GM23338 (cell line): ENCODE measurements around the gene IKBKG. TPM values are rescaled to one million over a fixed set of nuclear protein-coding genes. Genes with fewer than 3 reads are reported as not detected.

ENCODE experiments used
- ATAC-seq: fragments of 200-7000 bp; cut with Tn5 transposase; 3 replicates; pipeline ENCODE4 v1.9.1; 2020
- DNase-seq: peaks from one replicate; pipeline ENCODE4 v3.0.0-alpha.2; 2015; ENCODE audit warnings: low spot score
- H2AFZ ChIP-seq: fragments of 200-600 bp; sonication (generic); 2 replicates; pipeline ENCODE4 v1.8.0; 2016; ENCODE audit warnings: antibody characterized with exemption, mild to moderate bottlenecking, moderate library complexity
- H3F3A ChIP-seq: fragments of 200-600 bp; sonication (generic); replicated peaks from 2 replicates; pipeline ENCODE4 v1.8.0; 2017; ENCODE audit warnings: antibody characterized with exemption, mixed run types, low read depth
- H3K27ac ChIP-seq: fragments of 200-600 bp; sonication (generic); 2 replicates; pipeline ENCODE4 v1.6.1; 2016; ENCODE audit warnings: low read depth
- H3K27me3 ChIP-seq: fragments of 200-600 bp; sonication (generic); 2 replicates; pipeline ENCODE4 v1.8.0; 2016; ENCODE audit warnings: mild to moderate bottlenecking, mixed run types, moderate library complexity; ENCODE audit not compliant: insufficient read depth
- H3K36me3 ChIP-seq: fragments of 200-600 bp; sonication (generic); 2 replicates; pipeline ENCODE4 v1.8.0; 2016; ENCODE audit warnings: mild to moderate bottlenecking; ENCODE audit not compliant: insufficient read depth
- H3K4me1 ChIP-seq: fragments of 200-600 bp; sonication (generic); 2 replicates; pipeline ENCODE4 v1.8.0; 2016; ENCODE audit warnings: mild to moderate bottlenecking, moderate library complexity; ENCODE audit not compliant: insufficient read depth
- H3K4me2 ChIP-seq: fragments of 200-600 bp; sonication (generic); 2 replicates; pipeline ENCODE4 v1.7.1; 2017; ENCODE audit warnings: mixed run types
- H3K4me3 ChIP-seq: fragments of 200-600 bp; sonication (generic); 2 replicates; pipeline ENCODE4 v1.6.1; 2016; ENCODE audit warnings: mixed run types
- H3K79me2 ChIP-seq: fragments of 200-600 bp; sonication (generic); replicated peaks from 2 replicates; pipeline ENCODE4 v1.8.0; 2017; ENCODE audit warnings: mild to moderate bottlenecking; ENCODE audit not compliant: insufficient read depth
- H3K9me2 ChIP-seq: fragments of 200-600 bp; sonication (generic); 2 replicates; pipeline ENCODE4 v1.8.0; 2017; ENCODE audit not compliant: insufficient read depth
- H4K20me1 ChIP-seq: fragments of 200-600 bp; sonication (generic); replicated peaks from 2 replicates; pipeline ENCODE4 v1.8.0; 2017; ENCODE audit warnings: mild to moderate bottlenecking; ENCODE audit not compliant: insufficient read depth
- H3K27ac Mint-ChIP-seq: 2 replicates; pipeline ENCODE4 v1.8.0; 2020; ENCODE audit warnings: inconsistent platforms, mild to moderate bottlenecking, moderate library complexity, mixed read lengths
- H3K27me3 Mint-ChIP-seq: 3 replicates; pipeline ENCODE4 v1.8.0; 2022; ENCODE audit warnings: low read depth, mild to moderate bottlenecking, moderate library complexity, mixed read lengths, inconsistent platforms; ENCODE audit not compliant: insufficient read depth, poor library complexity
- H3K36me3 Mint-ChIP-seq: 3 replicates; pipeline ENCODE4 v1.8.0; 2021; ENCODE audit warnings: low read depth, mild to moderate bottlenecking, inconsistent platforms, moderate library complexity, mixed read lengths
- H3K4me1 Mint-ChIP-seq: 3 replicates; pipeline ENCODE4 v1.8.0; 2020; ENCODE audit warnings: mild to moderate bottlenecking, inconsistent platforms, mixed read lengths
- H3K4me3 Mint-ChIP-seq: 3 replicates; pipeline ENCODE4 v1.8.0; 2021; ENCODE audit warnings: moderate library complexity, mild to moderate bottlenecking, inconsistent platforms, mixed read lengths
- H3K9me3 Mint-ChIP-seq: 3 replicates; pipeline ENCODE4 v1.8.0; 2020; ENCODE audit warnings: moderate library complexity, mild to moderate bottlenecking, inconsistent platforms, mixed read lengths
- CREB1 ChIP-seq: fragments of 250-450 bp; sonication (Bioruptor Pico); IDR thresholded peaks from 2 replicates; pipeline ENCODE4 v1.5.0; 2020; ENCODE audit warnings: low read depth, mild to moderate bottlenecking, moderate library complexity
- CTCF ChIP-seq, 2 experiments: fragments of 200-600 bp in 1 of 2; sonication (generic) in 1 of 2; conservative IDR thresholded peaks; 2 replicates each; pipeline versions ENCODE4 v1.5.1 to v1.6.1; 2016 to 2017; ENCODE audit warnings: antibody characterized with exemption in 2 of 2, low read depth in 2 of 2, mild to moderate bottlenecking in 2 of 2, moderate library complexity in 1 of 2
- ETS1 ChIP-seq: IDR thresholded peaks from 2 replicates; pipeline ENCODE4 v1.6.1; 2016; ENCODE audit warnings: antibody characterized with exemption
- EZH2 ChIP-seq: fragments of 200-600 bp; sonication (generic); IDR thresholded peaks from one replicate; pipeline ENCODE4 v1.8.0; 2017; ENCODE audit warnings: antibody characterized with exemption, mild to moderate bottlenecking, low read depth; ENCODE audit not compliant: unreplicated experiment
- EZH2phosphoT487 ChIP-seq: fragments of 200-600 bp; sonication (generic); IDR thresholded peaks from one replicate; pipeline ENCODE4 v1.8.1; 2018; ENCODE audit warnings: antibody characterized with exemption; ENCODE audit not compliant: unreplicated experiment
- NANOG ChIP-seq: IDR thresholded peaks from 2 replicates; pipeline ENCODE4 v1.6.1; 2016; ENCODE audit warnings: antibody characterized with exemption, borderline replicate concordance
- POLR2AphosphoS5 ChIP-seq: IDR thresholded peaks from 2 replicates; pipeline ENCODE4 v1.6.1; 2016; ENCODE audit warnings: antibody characterized with exemption, low read depth
- REST ChIP-seq: IDR thresholded peaks from one replicate; pipeline ENCODE4 v1.6.1; 2018; ENCODE audit warnings: antibody characterized with exemption; ENCODE audit not compliant: unreplicated experiment
- STAT1 ChIP-seq: IDR thresholded peaks from one replicate; pipeline ENCODE4 v1.6.1; 2016; ENCODE audit warnings: antibody characterized with exemption; ENCODE audit not compliant: unreplicated experiment
- ZNF114 ChIP-seq: fragments of 250-450 bp; sonication (Bioruptor Pico); IDR thresholded peaks from 2 replicates; pipeline ENCODE4 v1.5.0; 2020; ENCODE audit warnings: mild to moderate bottlenecking, moderate library complexity
- ZNF331 ChIP-seq: fragments of 250-450 bp; sonication (Bioruptor Pico); IDR thresholded peaks from 2 replicates; pipeline ENCODE4 v1.5.0; 2020; ENCODE audit warnings: low read depth, mild to moderate bottlenecking, moderate library complexity
- ZNF462 ChIP-seq: fragments of 250-450 bp; sonication (Bioruptor Pico); IDR thresholded peaks from 2 replicates; pipeline ENCODE4 v1.5.0; 2020; ENCODE audit warnings: mild to moderate bottlenecking, moderate library complexity
- polyA plus RNA-seq: library from polyadenylated mRNA; unstranded; fragments of >200 nt; fragmentation: Nextera tagmentation; extraction: Ambion mirVana; gene quantifications from 2 replicates; pipeline ENCODE4 v1.2.1, GENCODE V29; 2016
- total RNA-seq: library from RNA; depleted of rRNA; stranded (reverse); fragments of >200 nt; shearing (Covaris generic); gene quantifications from 2 replicates; pipeline ENCODE4 v1.2.3, GENCODE V29; 2014

The IKBKG gene
- total and polyA plus RNA-seq, 2 experiments from 2014 or later, result 11.5 to 14.9 TPM

GRCh38 chrX:154505734-154506133 lies 41.7 kb upstream of the IKBKG start:
- no peaks in the 10 kb centered on the region for H3K9me2 ChIP-seq
- H3K4me1 ChIP-seq, result no peaks in the 10 kb centered on the region
- DNase-seq (no peak), ATAC-seq (no peak)
- Mint-ChIP-seq H3K36me3 (peaks cover 13% of the 10 kb centered on the region; the same call in 2 of the 3 replicates), H3K27ac (no peak overlapping the region), H3K4me3 (no peak overlapping the region), H3K9me3 (no peaks in the 10 kb centered on the region), H3K27me3 (no peaks in the 10 kb centered on the region), H3K4me1 (no peaks in the 10 kb centered on the region)
- H4K20me1 ChIP-seq, result no peaks in the 10 kb centered on the region
- no peaks in the 10 kb centered on the region for H3K36me3 ChIP-seq
- no peak overlapping the region for H2AFZ ChIP-seq
- no peaks in the 10 kb centered on the region for H3F3A ChIP-seq
- TF ChIP-seq NANOG (no peak), CTCF (conservative IDR thresholded peaks at IDR 0.05; ENCODE audit: low read depth in 2 of 2) (no peak), EZH2 (no peak), CREB1 (CRISPR knock-in tag) (no peak), POLR2AphosphoS5 (no peak), ZNF114 (no peak), EZH2phosphoT487 (no peak), STAT1 (no peak), ZNF331 (no peak), REST (no peak), ETS1 (no peak), ZNF462 (no peak)
- H3K27me3 ChIP-seq, result no peaks in the 10 kb centered on the region
- no peaks in the 10 kb centered on the region for H3K79me2 ChIP-seq
- H3K4me3 ChIP-seq, result no peak overlapping the region
- no peak overlapping the region for H3K27ac ChIP-seq
- no peak overlapping the region for H3K4me2 ChIP-seq
